Measurements from ENCODE around the gene PRSS22. TPM values are rescaled to one million over a fixed set of nuclear protein-coding genes. Genes with fewer than 3 reads are reported as not detected.

The PRSS22 gene
- total RNA-seq, 1 experiment from 2014 or later: 3.9 TPM

DNA sequence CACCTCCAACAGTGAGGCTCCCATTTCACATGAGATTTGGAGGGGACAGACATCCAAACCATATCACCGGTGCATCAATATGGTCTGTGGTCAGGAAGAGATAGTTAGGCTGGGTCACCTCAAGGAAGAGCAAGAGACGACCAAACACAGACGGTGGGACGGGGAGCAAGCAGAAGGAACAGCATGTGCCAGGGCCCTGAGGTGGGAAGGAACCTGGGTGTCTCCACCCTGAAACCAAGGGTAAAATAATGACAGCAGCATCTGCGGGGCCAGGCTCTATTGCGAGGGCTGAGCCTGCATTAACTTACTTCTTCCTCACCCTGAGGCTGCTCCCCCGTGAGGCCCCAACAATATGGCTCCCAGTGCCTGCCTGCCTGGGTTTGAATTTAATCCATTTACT, 49.8 kb downstream of the PRSS22 start:
- TF ChIP-seq OVOL2 (CRISPR knock-in tag; IDR thresholded peaks at IDR 0.05; ENCODE audit: borderline replicate concordance): no peak
- TF ChIP-seq, protein P1, sequence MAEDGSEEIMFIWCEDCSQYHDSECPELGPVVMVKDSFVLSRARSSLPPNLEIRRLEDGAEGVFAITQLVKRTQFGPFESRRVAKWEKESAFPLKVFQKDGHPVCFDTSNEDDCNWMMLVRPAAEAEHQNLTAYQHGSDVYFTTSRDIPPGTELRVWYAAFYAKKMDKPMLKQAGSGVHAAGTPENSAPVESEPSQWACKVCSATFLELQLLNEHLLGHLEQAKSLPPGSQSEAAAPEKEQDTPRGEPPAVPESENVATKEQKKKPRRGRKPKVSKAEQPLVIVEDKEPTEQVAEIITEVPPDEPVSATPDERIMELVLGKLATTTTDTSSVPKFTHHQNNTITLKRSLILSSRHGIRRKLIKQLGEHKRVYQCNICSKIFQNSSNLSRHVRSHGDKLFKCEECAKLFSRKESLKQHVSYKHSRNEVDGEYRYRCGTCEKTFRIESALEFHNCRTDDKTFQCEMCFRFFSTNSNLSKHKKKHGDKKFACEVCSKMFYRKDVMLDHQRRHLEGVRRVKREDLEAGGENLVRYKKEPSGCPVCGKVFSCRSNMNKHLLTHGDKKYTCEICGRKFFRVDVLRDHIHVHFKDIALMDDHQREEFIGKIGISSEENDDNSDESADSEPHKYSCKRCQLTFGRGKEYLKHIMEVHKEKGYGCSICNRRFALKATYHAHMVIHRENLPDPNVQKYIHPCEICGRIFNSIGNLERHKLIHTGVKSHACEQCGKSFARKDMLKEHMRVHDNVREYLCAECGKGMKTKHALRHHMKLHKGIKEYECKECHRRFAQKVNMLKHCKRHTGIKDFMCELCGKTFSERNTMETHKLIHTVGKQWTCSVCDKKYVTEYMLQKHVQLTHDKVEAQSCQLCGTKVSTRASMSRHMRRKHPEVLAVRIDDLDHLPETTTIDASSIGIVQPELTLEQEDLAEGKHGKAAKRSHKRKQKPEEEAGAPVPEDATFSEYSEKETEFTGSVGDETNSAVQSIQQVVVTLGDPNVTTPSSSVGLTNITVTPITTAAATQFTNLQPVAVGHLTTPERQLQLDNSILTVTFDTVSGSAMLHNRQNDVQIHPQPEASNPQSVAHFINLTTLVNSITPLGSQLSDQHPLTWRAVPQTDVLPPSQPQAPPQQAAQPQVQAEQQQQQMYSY (CRISPR knock-in tag; IDR thresholded peaks at IDR 0.05): no peak
- TF ChIP-seq, protein P2, sequence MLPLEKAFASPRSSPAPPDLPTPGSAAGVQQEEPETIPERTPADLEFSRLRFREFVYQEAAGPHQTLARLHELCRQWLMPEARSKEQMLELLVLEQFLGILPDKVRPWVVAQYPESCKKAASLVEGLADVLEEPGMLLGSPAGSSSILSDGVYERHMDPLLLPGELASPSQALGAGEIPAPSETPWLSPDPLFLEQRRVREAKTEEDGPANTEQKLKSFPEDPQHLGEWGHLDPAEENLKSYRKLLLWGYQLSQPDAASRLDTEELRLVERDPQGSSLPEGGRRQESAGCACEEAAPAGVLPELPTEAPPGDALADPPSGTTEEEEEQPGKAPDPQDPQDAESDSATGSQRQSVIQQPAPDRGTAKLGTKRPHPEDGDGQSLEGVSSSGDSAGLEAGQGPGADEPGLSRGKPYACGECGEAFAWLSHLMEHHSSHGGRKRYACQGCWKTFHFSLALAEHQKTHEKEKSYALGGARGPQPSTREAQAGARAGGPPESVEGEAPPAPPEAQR (CRISPR knock-in tag; IDR thresholded peaks at IDR 0.05): no peak
- TF ChIP-seq MXD4 (CRISPR knock-in tag; IDR thresholded peaks at IDR 0.05; ENCODE audit: borderline replicate concordance): no peak
- TF ChIP-seq, protein P3, sequence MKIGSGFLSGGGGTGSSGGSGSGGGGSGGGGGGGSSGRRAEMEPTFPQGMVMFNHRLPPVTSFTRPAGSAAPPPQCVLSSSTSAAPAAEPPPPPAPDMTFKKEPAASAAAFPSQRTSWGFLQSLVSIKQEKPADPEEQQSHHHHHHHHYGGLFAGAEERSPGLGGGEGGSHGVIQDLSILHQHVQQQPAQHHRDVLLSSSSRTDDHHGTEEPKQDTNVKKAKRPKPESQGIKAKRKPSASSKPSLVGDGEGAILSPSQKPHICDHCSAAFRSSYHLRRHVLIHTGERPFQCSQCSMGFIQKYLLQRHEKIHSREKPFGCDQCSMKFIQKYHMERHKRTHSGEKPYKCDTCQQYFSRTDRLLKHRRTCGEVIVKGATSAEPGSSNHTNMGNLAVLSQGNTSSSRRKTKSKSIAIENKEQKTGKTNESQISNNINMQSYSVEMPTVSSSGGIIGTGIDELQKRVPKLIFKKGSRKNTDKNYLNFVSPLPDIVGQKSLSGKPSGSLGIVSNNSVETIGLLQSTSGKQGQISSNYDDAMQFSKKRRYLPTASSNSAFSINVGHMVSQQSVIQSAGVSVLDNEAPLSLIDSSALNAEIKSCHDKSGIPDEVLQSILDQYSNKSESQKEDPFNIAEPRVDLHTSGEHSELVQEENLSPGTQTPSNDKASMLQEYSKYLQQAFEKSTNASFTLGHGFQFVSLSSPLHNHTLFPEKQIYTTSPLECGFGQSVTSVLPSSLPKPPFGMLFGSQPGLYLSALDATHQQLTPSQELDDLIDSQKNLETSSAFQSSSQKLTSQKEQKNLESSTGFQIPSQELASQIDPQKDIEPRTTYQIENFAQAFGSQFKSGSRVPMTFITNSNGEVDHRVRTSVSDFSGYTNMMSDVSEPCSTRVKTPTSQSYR (CRISPR knock-in tag; IDR thresholded peaks at IDR 0.05): no peak
- TF ChIP-seq, protein P4, sequence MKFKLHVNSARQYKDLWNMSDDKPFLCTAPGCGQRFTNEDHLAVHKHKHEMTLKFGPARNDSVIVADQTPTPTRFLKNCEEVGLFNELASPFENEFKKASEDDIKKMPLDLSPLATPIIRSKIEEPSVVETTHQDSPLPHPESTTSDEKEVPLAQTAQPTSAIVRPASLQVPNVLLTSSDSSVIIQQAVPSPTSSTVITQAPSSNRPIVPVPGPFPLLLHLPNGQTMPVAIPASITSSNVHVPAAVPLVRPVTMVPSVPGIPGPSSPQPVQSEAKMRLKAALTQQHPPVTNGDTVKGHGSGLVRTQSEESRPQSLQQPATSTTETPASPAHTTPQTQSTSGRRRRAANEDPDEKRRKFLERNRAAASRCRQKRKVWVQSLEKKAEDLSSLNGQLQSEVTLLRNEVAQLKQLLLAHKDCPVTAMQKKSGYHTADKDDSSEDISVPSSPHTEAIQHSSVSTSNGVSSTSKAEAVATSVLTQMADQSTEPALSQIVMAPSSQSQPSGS (CRISPR knock-in tag; IDR thresholded peaks at IDR 0.05; ENCODE audit: borderline replicate concordance, low read depth): no peak
- no peak for TF ChIP-seq MYBL2 (CRISPR knock-in tag; IDR thresholded peaks at IDR 0.05)
- TF ChIP-seq ETV6 (CRISPR knock-in tag; IDR thresholded peaks at IDR 0.05): no peak
- TF ChIP-seq PRRX2 (CRISPR knock-in tag; IDR thresholded peaks at IDR 0.05): no peak
- TF ChIP-seq, protein P5, sequence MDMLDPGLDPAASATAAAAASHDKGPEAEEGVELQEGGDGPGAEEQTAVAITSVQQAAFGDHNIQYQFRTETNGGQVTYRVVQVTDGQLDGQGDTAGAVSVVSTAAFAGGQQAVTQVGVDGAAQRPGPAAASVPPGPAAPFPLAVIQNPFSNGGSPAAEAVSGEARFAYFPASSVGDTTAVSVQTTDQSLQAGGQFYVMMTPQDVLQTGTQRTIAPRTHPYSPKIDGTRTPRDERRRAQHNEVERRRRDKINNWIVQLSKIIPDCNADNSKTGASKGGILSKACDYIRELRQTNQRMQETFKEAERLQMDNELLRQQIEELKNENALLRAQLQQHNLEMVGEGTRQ (CRISPR knock-in tag; IDR thresholded peaks at IDR 0.05): no peak
- TF ChIP-seq ZNF121 (CRISPR knock-in tag; IDR thresholded peaks at IDR 0.05): no peak
- no peak for TF ChIP-seq ZBTB21 (CRISPR knock-in tag; IDR thresholded peaks at IDR 0.05; ENCODE audit: borderline replicate concordance)
- TF ChIP-seq, protein P6, sequence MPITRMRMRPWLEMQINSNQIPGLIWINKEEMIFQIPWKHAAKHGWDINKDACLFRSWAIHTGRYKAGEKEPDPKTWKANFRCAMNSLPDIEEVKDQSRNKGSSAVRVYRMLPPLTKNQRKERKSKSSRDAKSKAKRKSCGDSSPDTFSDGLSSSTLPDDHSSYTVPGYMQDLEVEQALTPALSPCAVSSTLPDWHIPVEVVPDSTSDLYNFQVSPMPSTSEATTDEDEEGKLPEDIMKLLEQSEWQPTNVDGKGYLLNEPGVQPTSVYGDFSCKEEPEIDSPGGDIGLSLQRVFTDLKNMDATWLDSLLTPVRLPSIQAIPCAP (CRISPR knock-in tag; IDR thresholded peaks at IDR 0.05): no peak
- TF ChIP-seq GTF2I (CRISPR knock-in tag; conservative IDR thresholded peaks at IDR 0.05): no peak
- no peak for TF ChIP-seq JUN (CRISPR knock-in tag; IDR thresholded peaks at IDR 0.05)
- TF ChIP-seq, protein P7, sequence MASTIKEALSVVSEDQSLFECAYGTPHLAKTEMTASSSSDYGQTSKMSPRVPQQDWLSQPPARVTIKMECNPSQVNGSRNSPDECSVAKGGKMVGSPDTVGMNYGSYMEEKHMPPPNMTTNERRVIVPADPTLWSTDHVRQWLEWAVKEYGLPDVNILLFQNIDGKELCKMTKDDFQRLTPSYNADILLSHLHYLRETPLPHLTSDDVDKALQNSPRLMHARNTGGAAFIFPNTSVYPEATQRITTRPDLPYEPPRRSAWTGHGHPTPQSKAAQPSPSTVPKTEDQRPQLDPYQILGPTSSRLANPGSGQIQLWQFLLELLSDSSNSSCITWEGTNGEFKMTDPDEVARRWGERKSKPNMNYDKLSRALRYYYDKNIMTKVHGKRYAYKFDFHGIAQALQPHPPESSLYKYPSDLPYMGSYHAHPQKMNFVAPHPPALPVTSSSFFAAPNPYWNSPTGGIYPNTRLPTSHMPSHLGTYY (CRISPR knock-in tag; IDR thresholded peaks at IDR 0.05): no peak
- TF ChIP-seq, protein P8, sequence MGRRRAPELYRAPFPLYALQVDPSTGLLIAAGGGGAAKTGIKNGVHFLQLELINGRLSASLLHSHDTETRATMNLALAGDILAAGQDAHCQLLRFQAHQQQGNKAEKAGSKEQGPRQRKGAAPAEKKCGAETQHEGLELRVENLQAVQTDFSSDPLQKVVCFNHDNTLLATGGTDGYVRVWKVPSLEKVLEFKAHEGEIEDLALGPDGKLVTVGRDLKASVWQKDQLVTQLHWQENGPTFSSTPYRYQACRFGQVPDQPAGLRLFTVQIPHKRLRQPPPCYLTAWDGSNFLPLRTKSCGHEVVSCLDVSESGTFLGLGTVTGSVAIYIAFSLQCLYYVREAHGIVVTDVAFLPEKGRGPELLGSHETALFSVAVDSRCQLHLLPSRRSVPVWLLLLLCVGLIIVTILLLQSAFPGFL (CRISPR knock-in tag; IDR thresholded peaks at IDR 0.05; ENCODE audit: borderline replicate concordance): no peak
- TF ChIP-seq, protein P9, sequence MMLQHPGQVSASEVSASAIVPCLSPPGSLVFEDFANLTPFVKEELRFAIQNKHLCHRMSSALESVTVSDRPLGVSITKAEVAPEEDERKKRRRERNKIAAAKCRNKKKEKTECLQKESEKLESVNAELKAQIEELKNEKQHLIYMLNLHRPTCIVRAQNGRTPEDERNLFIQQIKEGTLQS (CRISPR knock-in tag; conservative IDR thresholded peaks at IDR 0.05): no peak
- TF ChIP-seq, protein P10, sequence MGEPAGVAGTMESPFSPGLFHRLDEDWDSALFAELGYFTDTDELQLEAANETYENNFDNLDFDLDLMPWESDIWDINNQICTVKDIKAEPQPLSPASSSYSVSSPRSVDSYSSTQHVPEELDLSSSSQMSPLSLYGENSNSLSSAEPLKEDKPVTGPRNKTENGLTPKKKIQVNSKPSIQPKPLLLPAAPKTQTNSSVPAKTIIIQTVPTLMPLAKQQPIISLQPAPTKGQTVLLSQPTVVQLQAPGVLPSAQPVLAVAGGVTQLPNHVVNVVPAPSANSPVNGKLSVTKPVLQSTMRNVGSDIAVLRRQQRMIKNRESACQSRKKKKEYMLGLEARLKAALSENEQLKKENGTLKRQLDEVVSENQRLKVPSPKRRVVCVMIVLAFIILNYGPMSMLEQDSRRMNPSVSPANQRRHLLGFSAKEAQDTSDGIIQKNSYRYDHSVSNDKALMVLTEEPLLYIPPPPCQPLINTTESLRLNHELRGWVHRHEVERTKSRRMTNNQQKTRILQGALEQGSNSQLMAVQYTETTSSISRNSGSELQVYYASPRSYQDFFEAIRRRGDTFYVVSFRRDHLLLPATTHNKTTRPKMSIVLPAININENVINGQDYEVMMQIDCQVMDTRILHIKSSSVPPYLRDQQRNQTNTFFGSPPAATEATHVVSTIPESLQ (CRISPR knock-in tag; IDR thresholded peaks at IDR 0.05): no peak
- no peak for TF ChIP-seq ZNF263 (CRISPR knock-in tag; IDR thresholded peaks at IDR 0.05; ENCODE audit: low read depth)
- peaks cover 13% of the 10 kb centered on the region for H3K9me3 Mint-ChIP-seq
- ChIA-PET POLR2A (no interaction called here), CTCF (interaction anchor here (0.8 to 2.1 kb wide), 4 partner anchors 9 to 119 kb away, joined by 3 to 10 read pairs (median 4); partner anchors contain the start of genes PRSS21 and PRSS41)
- peaks cover 28% of the 10 kb centered on the region for H3K27me3 Mint-ChIP-seq (ENCODE audit: low read depth)
- DNase-seq (ENCODE audit: low spot score) (no peak), ATAC-seq (no peak)
- H3K4me3 Mint-ChIP-seq: no peak overlapping the region
- H3K36me3 Mint-ChIP-seq: no peaks in the 10 kb centered on the region
- H3K27ac Mint-ChIP-seq: no peak overlapping the region
- H3K4me1 Mint-ChIP-seq: no peaks in the 10 kb centered on the region

All from WTC11 (cell line).